VCaP (cell line): ENCODE measurements around the gene RDH16.

Experiments
- H3K27ac ChIP-seq: fragments of 450-650 bp; 2 replicates; pipeline ENCODE4 v1.5.1; 2017
- CTCF ChIP-seq: fragments of 450-650 bp; conservative IDR thresholded peaks from 2 replicates; pipeline ENCODE4 v1.5.1; 2017; ENCODE audit warnings: mild to moderate bottlenecking, moderate library complexity

Gene RDH16

GRCh38 chr12:56994231-56994746, 36.9 kb upstream of the RDH16 start:
- TF ChIP-seq CTCF = no peak
- no peak overlapping the region for H3K27ac ChIP-seq

- no peak overlapping the region for H3K27ac ChIP-seq
- TF ChIP-seq CTCF = no peak
Observed at GRCh38 chr12:56993346-56993745, 35.9 kb upstream of the RDH16 start.

GRCh38 chr12:56991319-56992246, 34.2 kb upstream of the RDH16 start:
- no peak for TF ChIP-seq CTCF
- H3K27ac ChIP-seq = peak overlapping the region; percentile 39

- peak overlapping the region; percentile 39 for H3K27ac ChIP-seq
- TF ChIP-seq CTCF = no peak
Observed at GRCh38 chr12:56990648-56991318, 33.4 kb upstream of the RDH16 start.

- H3K27ac ChIP-seq = no peak overlapping the region
- TF ChIP-seq CTCF = no peak
Observed at GRCh38 chr12:56989861-56990610, 32.6 kb upstream of the RDH16 start.

GRCh38 chr12:56988207-56988739, 30.9 kb upstream of the RDH16 start:
- peak overlapping the region; percentile 62; the same call in 1 of the 2 replicates for H3K27ac ChIP-seq
- TF ChIP-seq CTCF = no peak
